ENCODE results near the gene COL4A2.
A peak's percentile ranks its signal among the peaks of the same experiment; 100 is the strongest.

The COL4A2 gene

GRCh38 chr13:110277357-110277975 lies 29.6 kb upstream of the COL4A2 start:
- TF ChIP-seq, protein P1, sequence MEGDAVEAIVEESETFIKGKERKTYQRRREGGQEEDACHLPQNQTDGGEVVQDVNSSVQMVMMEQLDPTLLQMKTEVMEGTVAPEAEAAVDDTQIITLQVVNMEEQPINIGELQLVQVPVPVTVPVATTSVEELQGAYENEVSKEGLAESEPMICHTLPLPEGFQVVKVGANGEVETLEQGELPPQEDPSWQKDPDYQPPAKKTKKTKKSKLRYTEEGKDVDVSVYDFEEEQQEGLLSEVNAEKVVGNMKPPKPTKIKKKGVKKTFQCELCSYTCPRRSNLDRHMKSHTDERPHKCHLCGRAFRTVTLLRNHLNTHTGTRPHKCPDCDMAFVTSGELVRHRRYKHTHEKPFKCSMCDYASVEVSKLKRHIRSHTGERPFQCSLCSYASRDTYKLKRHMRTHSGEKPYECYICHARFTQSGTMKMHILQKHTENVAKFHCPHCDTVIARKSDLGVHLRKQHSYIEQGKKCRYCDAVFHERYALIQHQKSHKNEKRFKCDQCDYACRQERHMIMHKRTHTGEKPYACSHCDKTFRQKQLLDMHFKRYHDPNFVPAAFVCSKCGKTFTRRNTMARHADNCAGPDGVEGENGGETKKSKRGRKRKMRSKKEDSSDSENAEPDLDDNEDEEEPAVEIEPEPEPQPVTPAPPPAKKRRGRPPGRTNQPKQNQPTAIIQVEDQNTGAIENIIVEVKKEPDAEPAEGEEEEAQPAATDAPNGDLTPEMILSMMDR (conservative IDR thresholded peaks at IDR 0.05; ENCODE audit: control insufficient read depth, insufficient read depth, low read depth, low read length) = no peak
- DNase-seq (ENCODE audit: low read depth) = peak; percentile 47

DNA sequence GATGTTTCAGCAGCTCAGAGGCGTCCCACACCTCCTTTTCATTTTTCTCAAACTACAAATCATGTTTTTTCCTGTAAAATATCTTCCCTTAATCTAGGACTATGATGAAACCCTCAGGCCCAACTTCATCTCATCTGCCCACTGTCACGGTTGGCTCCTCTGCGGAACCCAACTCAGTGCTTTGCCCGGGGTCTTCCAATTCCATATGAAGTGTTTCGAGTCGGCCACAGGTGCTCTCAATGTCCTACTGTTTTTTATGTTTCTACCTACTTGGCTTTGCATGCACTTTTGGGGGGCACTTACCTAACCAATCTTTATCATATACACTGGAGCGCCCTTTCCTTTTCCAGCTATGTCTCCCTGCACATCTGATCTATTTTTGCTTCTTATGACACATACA lies 28.2 kb upstream of the COL4A2 start:
- H3K4me3 ChIP-seq (ENCODE audit: control insufficient read depth, low read depth, low read length) = no peak overlapping the region
- TF ChIP-seq, protein P1 (conservative IDR thresholded peaks at IDR 0.05; ENCODE audit: control insufficient read depth, insufficient read depth, low read depth, low read length) = no peak
- no peak for DNase-seq (ENCODE audit: low read depth)

More at GRCh38 chr13:110277357-110277975, 29.6 kb upstream of the COL4A2 start:
- H3K4me3 ChIP-seq (ENCODE audit: control insufficient read depth, low read depth, low read length) = no peak overlapping the region

- no peak overlapping the region for H3K4me3 ChIP-seq (ENCODE audit: control insufficient read depth, low read depth, low read length)
- TF ChIP-seq, protein P1 (conservative IDR thresholded peaks at IDR 0.05; ENCODE audit: control insufficient read depth, insufficient read depth, low read depth, low read length) = no peak
- no peak for DNase-seq (ENCODE audit: low read depth)
These were observed 27.4 kb upstream of the COL4A2 start for GRCh38 chr13:110279684-110280083.

DNA sequence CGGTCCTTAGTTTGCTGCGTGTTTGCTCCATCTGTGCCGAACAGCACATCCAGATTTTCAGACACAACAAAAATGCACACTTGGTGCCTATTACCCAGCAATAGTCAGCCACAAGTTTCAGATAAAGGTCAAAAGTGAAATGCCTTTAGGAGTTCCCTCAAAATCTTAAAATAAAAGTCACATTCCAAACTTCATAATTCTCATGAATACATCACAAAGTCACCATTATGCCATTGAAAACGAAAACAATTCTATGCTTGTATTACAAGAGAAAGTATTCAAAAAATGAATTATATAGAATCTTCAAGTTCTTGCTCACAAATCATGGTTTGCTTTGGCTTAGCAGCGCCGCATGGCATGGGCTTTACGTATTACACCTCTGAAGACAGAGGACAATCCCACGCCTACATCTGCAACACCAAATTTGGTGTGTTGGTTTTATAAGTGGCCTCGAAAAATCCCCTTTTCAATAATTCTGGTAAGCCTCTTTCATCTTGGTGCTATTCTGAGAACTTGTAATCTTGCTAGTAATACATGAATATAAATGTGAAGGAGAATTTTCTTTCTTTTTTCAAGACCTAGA lies 26.8 kb upstream of the COL4A2 start:
- TF ChIP-seq, protein P1 (conservative IDR thresholded peaks at IDR 0.05; ENCODE audit: control insufficient read depth, insufficient read depth, low read depth, low read length) = no peak
- no peak for DNase-seq (ENCODE audit: low read depth)
- no peak overlapping the region for H3K4me3 ChIP-seq (ENCODE audit: control insufficient read depth, low read depth, low read length)

- no peak for DNase-seq (ENCODE audit: low read depth)
- no peak overlapping the region for H3K4me3 ChIP-seq (ENCODE audit: control insufficient read depth, low read depth, low read length)
- TF ChIP-seq, protein P1 (conservative IDR thresholded peaks at IDR 0.05; ENCODE audit: control insufficient read depth, insufficient read depth, low read depth, low read length) = no peak
These were observed 25.9 kb upstream of the COL4A2 start for GRCh38 chr13:110280985-110281688.

GRCh38 chr13:110281736-110282135 lies 25.3 kb upstream of the COL4A2 start:
- TF ChIP-seq, protein P1 (conservative IDR thresholded peaks at IDR 0.05; ENCODE audit: control insufficient read depth, insufficient read depth, low read depth, low read length) = no peak
- H3K4me3 ChIP-seq (ENCODE audit: control insufficient read depth, low read depth, low read length) = no peak overlapping the region
- no peak for DNase-seq (ENCODE audit: low read depth)
